HG03196 (cell line): ENCODE data around the gene ZFAND6.

Source experiments
- ATAC-seq: cut with Tn5 transposase; IDR thresholded peaks from one replicate; pipeline ENCODE4 v1.9.1; 2021; ENCODE audit not compliant: unreplicated experiment

The ZFAND6 gene

GRCh38 chr15:80186597-80186996 is 127.1 kb downstream of the ZFAND6 start:
- no peak for ATAC-seq
